ENCODE measurements around the gene SLC25A13.

The SLC25A13 gene

DNA sequence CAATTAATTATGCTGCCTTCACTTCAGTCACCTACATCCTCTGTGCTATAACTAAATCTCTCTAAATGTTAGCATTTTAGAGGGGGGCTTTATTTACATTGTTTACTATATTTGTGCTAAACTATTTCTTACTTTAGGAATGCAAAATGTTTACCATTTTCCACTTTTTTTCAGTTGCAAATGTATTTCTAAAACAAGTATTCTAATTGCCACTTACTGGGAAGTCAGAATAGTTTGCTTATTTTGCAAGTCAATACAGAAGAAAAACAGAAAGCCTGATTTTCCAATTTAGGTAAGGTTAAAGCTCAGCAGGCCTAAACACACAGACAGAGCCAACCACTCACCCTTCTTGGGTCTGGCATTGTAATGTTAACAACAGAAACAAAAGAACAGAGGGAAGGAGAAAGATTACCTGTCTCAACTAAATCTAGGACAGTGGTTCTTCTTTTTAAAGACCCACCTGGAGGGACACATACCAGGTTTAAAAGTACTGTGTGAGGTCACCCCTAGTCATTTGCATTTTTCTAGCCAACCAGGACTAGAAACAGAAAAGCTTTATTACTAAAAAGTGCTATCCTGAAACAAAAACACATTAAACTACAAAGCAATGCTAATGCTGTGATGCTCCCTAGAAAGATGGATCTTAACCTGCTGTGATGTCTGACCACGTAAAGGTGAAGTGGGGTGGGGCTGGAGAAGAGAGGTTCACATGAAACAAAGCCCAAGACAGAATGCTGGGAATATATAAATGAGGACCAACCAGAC, 178.2 kb downstream of the SLC25A13 start:
- no peak overlapping the region for H3K4me3 ChIP-seq (ENCODE audit: low read depth, low read length)
- TF ChIP-seq, protein P1, sequence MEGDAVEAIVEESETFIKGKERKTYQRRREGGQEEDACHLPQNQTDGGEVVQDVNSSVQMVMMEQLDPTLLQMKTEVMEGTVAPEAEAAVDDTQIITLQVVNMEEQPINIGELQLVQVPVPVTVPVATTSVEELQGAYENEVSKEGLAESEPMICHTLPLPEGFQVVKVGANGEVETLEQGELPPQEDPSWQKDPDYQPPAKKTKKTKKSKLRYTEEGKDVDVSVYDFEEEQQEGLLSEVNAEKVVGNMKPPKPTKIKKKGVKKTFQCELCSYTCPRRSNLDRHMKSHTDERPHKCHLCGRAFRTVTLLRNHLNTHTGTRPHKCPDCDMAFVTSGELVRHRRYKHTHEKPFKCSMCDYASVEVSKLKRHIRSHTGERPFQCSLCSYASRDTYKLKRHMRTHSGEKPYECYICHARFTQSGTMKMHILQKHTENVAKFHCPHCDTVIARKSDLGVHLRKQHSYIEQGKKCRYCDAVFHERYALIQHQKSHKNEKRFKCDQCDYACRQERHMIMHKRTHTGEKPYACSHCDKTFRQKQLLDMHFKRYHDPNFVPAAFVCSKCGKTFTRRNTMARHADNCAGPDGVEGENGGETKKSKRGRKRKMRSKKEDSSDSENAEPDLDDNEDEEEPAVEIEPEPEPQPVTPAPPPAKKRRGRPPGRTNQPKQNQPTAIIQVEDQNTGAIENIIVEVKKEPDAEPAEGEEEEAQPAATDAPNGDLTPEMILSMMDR (IDR thresholded peaks at IDR 0.05; ENCODE audit: low read depth, low read length): no peak

DNA sequence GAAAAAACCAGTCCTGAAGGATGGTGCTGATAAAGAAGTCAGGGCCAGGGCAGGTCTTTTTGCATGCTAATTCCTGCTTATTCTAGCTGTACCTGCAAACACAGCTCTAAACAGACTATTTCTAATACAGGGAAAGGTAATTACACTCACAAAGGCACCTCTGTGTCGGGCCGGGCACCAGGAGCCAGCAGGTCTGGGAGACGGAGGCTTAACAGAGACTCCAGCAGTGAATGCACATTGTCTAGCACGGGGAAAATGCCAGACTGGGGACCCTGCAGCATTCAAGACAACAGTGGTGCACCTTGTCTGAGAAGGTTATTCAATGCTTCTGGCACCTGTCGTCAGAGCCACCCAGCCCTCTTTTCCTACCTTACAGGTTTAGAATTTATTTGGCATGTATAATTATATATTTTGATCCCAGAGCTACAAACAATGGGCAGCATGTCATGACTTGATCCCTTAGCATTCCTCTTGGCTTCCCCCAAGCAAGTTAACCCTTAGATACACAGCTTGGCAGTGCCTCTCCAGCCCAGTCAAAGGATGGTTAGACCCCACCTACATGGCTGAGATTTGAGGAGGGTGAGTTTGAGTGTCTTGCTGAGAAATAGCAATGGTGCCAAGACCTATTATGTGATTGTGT, 185.2 kb downstream of the SLC25A13 start:
- H3K4me3 ChIP-seq (ENCODE audit: low read depth, low read length): no peak overlapping the region
- TF ChIP-seq, protein P1 (IDR thresholded peaks at IDR 0.05; ENCODE audit: low read depth, low read length): no peak

DNA sequence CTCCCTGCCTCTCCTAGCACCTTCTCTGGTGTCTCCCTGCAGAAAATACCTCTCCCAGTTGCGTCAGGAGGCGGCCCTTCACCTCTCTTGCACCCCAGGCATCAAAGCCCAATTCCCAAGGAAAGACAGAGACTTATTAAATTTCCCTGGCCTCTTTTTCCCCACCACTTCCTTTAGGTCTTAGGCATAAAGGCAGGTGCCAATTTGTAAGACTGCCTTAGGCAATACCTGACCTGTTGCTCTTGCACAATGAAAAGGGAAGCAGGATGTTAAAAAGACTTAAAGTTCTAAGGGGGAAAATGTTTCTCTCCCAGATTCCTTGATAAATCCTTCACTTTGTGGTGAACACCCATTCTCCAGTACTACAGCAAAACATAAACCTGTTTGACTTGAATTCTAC, 186.7 kb downstream of the SLC25A13 start:
- H3K4me3 ChIP-seq (ENCODE audit: low read depth, low read length): no peak overlapping the region
- TF ChIP-seq, protein P1 (IDR thresholded peaks at IDR 0.05; ENCODE audit: low read depth, low read length): no peak

DNA sequence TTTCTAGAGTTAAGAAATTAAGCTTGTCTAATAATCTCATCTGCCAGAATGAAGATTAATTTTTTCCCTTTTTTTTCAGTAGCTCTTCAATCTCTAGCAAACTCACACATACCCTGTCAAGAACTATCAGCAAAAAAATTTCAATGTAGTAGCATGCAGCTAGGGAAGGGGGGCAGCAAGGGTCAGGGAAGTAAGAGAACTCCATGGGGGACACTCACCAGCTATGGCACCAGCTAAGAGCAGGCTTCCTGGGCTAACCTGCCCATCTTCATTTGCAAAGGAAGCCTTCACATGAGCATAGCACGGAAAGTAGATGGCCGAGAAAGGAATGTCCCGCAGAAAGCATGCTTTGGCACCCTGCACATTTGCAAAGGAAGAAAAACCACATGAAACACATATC, 190.4 kb downstream of the SLC25A13 start:
- TF ChIP-seq, protein P1 (IDR thresholded peaks at IDR 0.05; ENCODE audit: low read depth, low read length): no peak
- H3K4me3 ChIP-seq (ENCODE audit: low read depth, low read length): no peak overlapping the region

DNA sequence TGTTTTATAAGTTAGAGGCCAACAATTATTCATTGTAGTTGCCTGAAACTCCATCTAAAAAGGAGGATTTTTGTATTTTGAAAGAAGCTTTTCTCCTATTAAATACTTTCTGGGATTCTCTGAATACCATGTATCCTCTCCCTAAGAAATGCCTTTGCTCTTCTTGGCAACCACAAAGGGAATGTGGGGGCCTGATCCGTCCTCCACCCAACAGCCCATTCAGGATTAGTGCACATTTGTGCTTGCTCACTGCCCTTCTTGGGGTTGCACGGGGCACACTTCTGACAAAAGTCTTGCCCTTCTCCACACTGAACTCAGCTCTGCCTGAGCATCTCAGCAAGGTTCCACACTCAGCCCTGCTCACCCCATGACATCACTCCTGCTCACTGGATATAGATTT, 194.2 kb downstream of the SLC25A13 start:
- TF ChIP-seq, protein P1 (IDR thresholded peaks at IDR 0.05; ENCODE audit: low read depth, low read length): no peak
- no peak overlapping the region for H3K4me3 ChIP-seq (ENCODE audit: low read depth, low read length)

DNA sequence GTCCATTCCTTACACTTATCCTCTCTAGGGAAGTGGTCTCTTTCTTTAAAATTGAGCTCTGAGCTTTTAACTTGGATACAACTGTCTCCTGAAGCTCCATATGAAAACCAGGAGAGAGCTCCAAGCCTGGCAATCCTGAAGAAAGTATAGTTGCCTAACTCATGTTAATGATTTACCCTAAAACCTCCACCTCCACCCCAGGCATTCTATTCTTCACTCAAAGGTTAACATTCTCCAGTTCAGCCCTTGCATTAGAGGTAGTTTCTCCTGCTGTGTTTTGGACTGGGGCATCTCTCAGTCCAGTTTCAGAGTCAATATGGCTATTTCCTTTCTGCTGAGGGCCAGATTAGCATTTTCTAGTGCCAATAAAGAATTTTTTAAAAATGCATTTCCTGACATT, 195.5 kb downstream of the SLC25A13 start:
- TF ChIP-seq, protein P1 (IDR thresholded peaks at IDR 0.05; ENCODE audit: low read depth, low read length): no peak
- H3K4me3 ChIP-seq (ENCODE audit: low read depth, low read length): no peak overlapping the region

DNA sequence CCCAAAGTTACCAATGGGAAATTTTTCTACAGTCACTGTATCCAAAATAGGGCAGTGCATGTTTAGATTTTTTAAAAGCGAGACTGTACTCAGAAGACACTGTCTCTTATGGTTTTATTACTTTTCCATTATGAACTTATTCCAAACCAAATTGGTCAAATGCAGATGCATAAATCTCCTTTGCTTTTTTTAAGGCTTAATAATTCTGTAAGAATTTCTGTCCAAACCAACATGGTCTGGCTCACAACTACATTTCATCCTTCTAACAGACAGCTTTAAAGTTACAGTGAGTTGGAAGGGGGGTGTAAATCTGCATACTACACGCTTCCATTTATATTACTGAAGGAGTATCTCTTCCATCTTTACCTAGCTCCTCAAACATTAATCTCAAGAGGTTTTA, 199.2 kb downstream of the SLC25A13 start:
- TF ChIP-seq, protein P1 (IDR thresholded peaks at IDR 0.05; ENCODE audit: low read depth, low read length): no peak

More for the DNA sequence above, 199.2 kb downstream of the SLC25A13 start:
- no peak overlapping the region for H3K4me3 ChIP-seq (ENCODE audit: low read depth, low read length)
